HEK293 (cell line): ENCODE results near the gene ATCAY.
A peak's percentile ranks its signal among the peaks of the same experiment; 100 is the strongest.

Experiments
- CTCF ChIA-PET: fragments of 350-600 bp; formaldehyde crosslinking; extraction: SDS; loops from one replicate; lab custom pipeline; 2021; ENCODE audit warnings: antibody characterized with exemption; lab: Yijun Ruan, JAX
- POLR2A ChIA-PET: fragments of 300-600 bp; formaldehyde crosslinking; extraction: SDS; loops from one replicate; lab custom pipeline; 2020; ENCODE audit warnings: antibody characterized with exemption, inconsistent platforms; lab: Yijun Ruan, JAX
- H3K27ac ChIP-seq: fragments of 200-500 bp; sonication (Bioruptor generic); 2 replicates; pipeline ENCODE4 v1.5.1; 2014; ENCODE audit warnings: low read depth, low read length, control low read depth, inconsistent platforms; ENCODE audit errors: extremely low read depth
- H3K36me3 ChIP-seq, 2 experiments: fragments of 200-500 bp in 1 of 2; sonication (Bioruptor generic) in 1 of 2; 1 replicate in 1 of 2; 2 replicates in 1 of 2; pipeline ENCODE4 v1.5.1; 2014 to 2017; ENCODE audit warnings: inconsistent platforms in 2 of 2, low read length in 2 of 2; ENCODE audit not compliant: control insufficient read depth in 2 of 2, insufficient read depth in 1 of 2
- H3K4me1 ChIP-seq: fragments of 200-500 bp; sonication (Bioruptor generic); 2 replicates; pipeline ENCODE4 v1.5.1; 2014; ENCODE audit warnings: mild to moderate bottlenecking, low read length, inconsistent platforms; ENCODE audit not compliant: control insufficient read depth, insufficient read depth
- H3K4me3 ChIP-seq: 2 replicates; pipeline ENCODE4 v1.5.1; 2011; ENCODE audit warnings: low read depth, mild to moderate bottlenecking, control low read depth, low read length, moderate library complexity
- H3K9me3 ChIP-seq: fragments of 200-500 bp; sonication (Bioruptor generic); 2 replicates; pipeline ENCODE4 v1.5.1; 2014; ENCODE audit warnings: low read depth, low read length, inconsistent platforms; ENCODE audit not compliant: control insufficient read depth, insufficient read depth
- FEZF1 ChIP-seq: fragments of 450-650 bp; formaldehyde crosslinking; IDR thresholded peaks from 2 replicates; pipeline ENCODE4 v1.5.1; 2016; ENCODE audit warnings: missing biosample characterization, missing genetic modification characterization
- GLIS1 ChIP-seq: fragments of 450-650 bp; formaldehyde crosslinking; IDR thresholded peaks from 2 replicates; pipeline ENCODE4 v1.5.1; 2016; ENCODE audit warnings: missing biosample characterization, missing genetic modification characterization
- HIC1 ChIP-seq: fragments of 450-650 bp; formaldehyde crosslinking; IDR thresholded peaks from 2 replicates; pipeline ENCODE4 v1.5.1; 2016; ENCODE audit warnings: missing biosample characterization, missing genetic modification characterization
- HOXC10 ChIP-seq: sonication (generic); formaldehyde crosslinking; IDR thresholded peaks from 2 replicates; pipeline ENCODE4 v1.8.1; 2023; ENCODE audit warnings: mild to moderate bottlenecking, missing genetic modification reagents
- PRDM1 ChIP-seq: fragments of 450-650 bp; formaldehyde crosslinking; IDR thresholded peaks from 2 replicates; pipeline ENCODE4; 2016; ENCODE audit warnings: missing biosample characterization, missing genetic modification characterization
- SCRT1 ChIP-seq: fragments of 450-650 bp; formaldehyde crosslinking; IDR thresholded peaks from 2 replicates; pipeline ENCODE4 v1.5.1; 2016; ENCODE audit warnings: missing biosample characterization, missing genetic modification characterization, borderline replicate concordance
- SETDB1 ChIP-seq: IDR thresholded peaks from one replicate; pipeline ENCODE4 v1.6.1; 2017; ENCODE audit warnings: mild to moderate bottlenecking, low read length, moderate library complexity, mixed read lengths; ENCODE audit not compliant: insufficient read length
- SP2 ChIP-seq: fragments of 450-650 bp; formaldehyde crosslinking; IDR thresholded peaks from 2 replicates; pipeline ENCODE4 v1.5.1; 2016; ENCODE audit warnings: missing biosample characterization, missing genetic modification characterization
- SP3 ChIP-seq: fragments of 450-650 bp; formaldehyde crosslinking; IDR thresholded peaks from 2 replicates; pipeline ENCODE4 v1.5.1; 2016; ENCODE audit warnings: missing biosample characterization, missing genetic modification characterization
- ZBTB6 ChIP-seq: fragments of 450-650 bp; formaldehyde crosslinking; IDR thresholded peaks from 2 replicates; pipeline ENCODE4 v1.5.1; 2017; ENCODE audit warnings: missing biosample characterization, missing genetic modification characterization
- ZBTB7A ChIP-seq: fragments of 450-650 bp; formaldehyde crosslinking; IDR thresholded peaks from 2 replicates; pipeline ENCODE4 v1.5.1; 2016; ENCODE audit warnings: low read depth, missing biosample characterization, missing genetic modification characterization
- ZFHX2 ChIP-seq: fragments of 450-650 bp; formaldehyde crosslinking; conservative IDR thresholded peaks from 2 replicates; pipeline ENCODE4 v1.5.1; 2016; ENCODE audit warnings: missing biosample characterization, missing genetic modification characterization
- ZFP37 ChIP-seq: fragments of 450-650 bp; formaldehyde crosslinking; IDR thresholded peaks from 2 replicates; pipeline ENCODE4 v1.5.1; 2016; ENCODE audit warnings: missing biosample characterization, missing genetic modification characterization
- ZIC2 ChIP-seq: fragments of 450-650 bp; formaldehyde crosslinking; IDR thresholded peaks from 2 replicates; pipeline ENCODE4 v1.5.1; 2016; ENCODE audit warnings: missing biosample characterization, missing genetic modification characterization
- ZNF202 ChIP-seq: fragments of 450-650 bp; formaldehyde crosslinking; IDR thresholded peaks from 2 replicates; pipeline ENCODE4 v1.5.1; 2016; ENCODE audit warnings: missing biosample characterization, missing genetic modification characterization, borderline replicate concordance
- ZNF239 ChIP-seq: fragments of 450-650 bp; formaldehyde crosslinking; IDR thresholded peaks from 2 replicates; pipeline ENCODE4 v1.5.1; 2016; ENCODE audit warnings: missing biosample characterization, missing genetic modification characterization
- ZNF335 ChIP-seq: fragments of 450-650 bp; formaldehyde crosslinking; conservative IDR thresholded peaks from 2 replicates; pipeline ENCODE4 v1.5.1; 2016; ENCODE audit warnings: missing biosample characterization, missing genetic modification characterization
- ZNF473 ChIP-seq: fragments of 450-650 bp; formaldehyde crosslinking; IDR thresholded peaks from 2 replicates; pipeline ENCODE4 v1.5.1; 2017; ENCODE audit warnings: missing biosample characterization, missing genetic modification characterization
- ZNF501 ChIP-seq: fragments of 450-650 bp; formaldehyde crosslinking; IDR thresholded peaks from 2 replicates; pipeline ENCODE4 v1.5.1; 2016; ENCODE audit warnings: missing biosample characterization, missing genetic modification characterization
- ZNF585B ChIP-seq: fragments of 450-650 bp; formaldehyde crosslinking; IDR thresholded peaks from 2 replicates; pipeline ENCODE4 v1.5.1; 2016; ENCODE audit warnings: missing biosample characterization, missing genetic modification characterization
- ZNF626 ChIP-seq: fragments of 450-650 bp; sonication (Bioruptor Pico); formaldehyde crosslinking; IDR thresholded peaks from 2 replicates; pipeline ENCODE4 v1.5.1; 2018; ENCODE audit warnings: missing biosample characterization, missing genetic modification characterization, inconsistent platforms
- ZNF645 ChIP-seq: fragments of 450-650 bp; formaldehyde crosslinking; IDR thresholded peaks from 2 replicates; pipeline ENCODE4; 2016; ENCODE audit warnings: missing biosample characterization, missing genetic modification characterization
- ZNF704 ChIP-seq: fragments of 450-650 bp; formaldehyde crosslinking; IDR thresholded peaks from 2 replicates; pipeline ENCODE4 v1.5.1; 2016; ENCODE audit warnings: missing biosample characterization, missing genetic modification characterization
- ZNF837 ChIP-seq: fragments of 450-650 bp; formaldehyde crosslinking; IDR thresholded peaks from 2 replicates; pipeline ENCODE4 v1.5.1; 2016; ENCODE audit warnings: missing biosample characterization, missing genetic modification characterization
- ZSCAN5A ChIP-seq: fragments of 450-650 bp; formaldehyde crosslinking; IDR thresholded peaks from 2 replicates; pipeline ENCODE4 v1.5.1; 2016; ENCODE audit warnings: missing biosample characterization, missing genetic modification characterization

ATCAY gene

GRCh38 chr19:3882041-3882384 is 1.5 kb downstream of the ATCAY start:
- CTCF ChIA-PET = no interaction called here
- H3K4me3 ChIP-seq = no peak overlapping the region
- POLR2A ChIA-PET = no interaction called here
- TF ChIP-seq ZNF335 (tag by site-specific recombination) = peak; percentile 47
- no peak for TF ChIP-seq HOXC10
- TF ChIP-seq, all 188 proteins: peak for 1
- Histone ChIP-seq H3K27ac (no peak overlapping the region), H3K4me1 (no peaks in the 10 kb centered on the region), H3K36me3 (no peaks in the 10 kb centered on the region), H3K9me3 (no peaks in the 10 kb centered on the region)

- ChIA-PET POLR2A (interaction anchor here (0.6 kb wide), 1 partner anchor 1023 kb away, joined by 9 read pairs; no protein-coding TSS in a partner anchor), CTCF (interaction anchor here (0.5 to 0.7 kb wide), 2 partner anchors 44 to 511 kb away, joined by 3 to 4 read pairs; no protein-coding TSS in a partner anchor)
- no peaks in the 10 kb centered on the region; a peak in 1 of 3 replicates for H3K36me3 ChIP-seq
- no peak overlapping the region for H3K4me3 ChIP-seq
- H3K4me1 ChIP-seq = no peaks in the 10 kb centered on the region
- H3K9me3 ChIP-seq = no peaks in the 10 kb centered on the region
- no peak overlapping the region for H3K27ac ChIP-seq
- no peak for TF ChIP-seq ZFP37 (tag by site-specific recombination)
- no peak for TF ChIP-seq ZNF473 (tag by site-specific recombination)
- no peak for TF ChIP-seq ZFHX2 (tag by site-specific recombination)
- TF ChIP-seq PRDM1 (tag by site-specific recombination) = no peak
- no peak for TF ChIP-seq SCRT1
- no peak for TF ChIP-seq SP3 (tag by site-specific recombination)
- no peak for TF ChIP-seq ZNF202 (tag by site-specific recombination)
- no peak for TF ChIP-seq ZSCAN5A
- TF ChIP-seq HOXC10 = no peak
- TF ChIP-seq ZNF704 (tag by site-specific recombination) = no peak
- TF ChIP-seq ZNF837 (tag by site-specific recombination) = no peak
- TF ChIP-seq ZBTB7A (tag by site-specific recombination) = no peak
- TF ChIP-seq SETDB1 = no peak
- no peak for TF ChIP-seq ZNF239 (tag by site-specific recombination)
- no peak for TF ChIP-seq ZNF645 (tag by site-specific recombination)
- TF ChIP-seq ZBTB6 (tag by site-specific recombination) = no peak
- no peak for TF ChIP-seq FEZF1 (tag by site-specific recombination)
- TF ChIP-seq, all 188 proteins: peak for 0
Measured at GRCh38 chr19:3890591-3890990, 10.1 kb downstream of the ATCAY start.

GRCh38 chr19:3893509-3894179 is 13.2 kb downstream of the ATCAY start:
- TF ChIP-seq ZNF585B (tag by site-specific recombination) = no peak
- 0 out of 2 replicates have a peak, but pooled peaks have one; percentile 17 for TF ChIP-seq GLIS1
- TF ChIP-seq ZBTB6 (tag by site-specific recombination) = peak; percentile 54; the same call in 1 of the 2 replicates
- TF ChIP-seq ZNF626 = no peak
- TF ChIP-seq ZNF501 (tag by site-specific recombination) = no peak
- no peak for TF ChIP-seq SP2 (tag by site-specific recombination)
- peak; percentile 81 for TF ChIP-seq ZIC2 (tag by site-specific recombination)
- no peak for TF ChIP-seq HIC1 (tag by site-specific recombination)
- POLR2A ChIA-PET = no interaction called here
- Histone ChIP-seq H3K4me3 (no peak overlapping the region), H3K27ac (no peak overlapping the region), H3K9me3 (no peaks in the 10 kb centered on the region), H3K4me1 (no peaks in the 10 kb centered on the region), H3K36me3 (no peaks in the 10 kb centered on the region; a peak in 1 of 3 replicates)
- CTCF ChIA-PET = no interaction called here
